Hindlimb muscle (tissue), 1 donor: ENCODE measurements around the gene GALNT9. TPM values are rescaled to one million over a fixed set of nuclear protein-coding genes. Genes with fewer than 3 reads are reported as not detected.

Experiments
- DNase-seq: peaks from one replicate; pipeline ENCODE4 v3.0.0-alpha.2; 2013
- polyA plus RNA-seq: library from polyadenylated mRNA; unstranded; fragments of 120-200 nt; gene quantifications from one replicate; pipeline ENCODE4 v1.2.1, GENCODE V29; 2013; ENCODE audit not compliant: insufficient read length

GALNT9 gene
- polyA plus RNA-seq, 1 donor = 1.5 TPM

GRCh38 chr12:132344181-132344580, 14.8 kb upstream of the GALNT9 start:
- no peak for DNase-seq

DNA sequence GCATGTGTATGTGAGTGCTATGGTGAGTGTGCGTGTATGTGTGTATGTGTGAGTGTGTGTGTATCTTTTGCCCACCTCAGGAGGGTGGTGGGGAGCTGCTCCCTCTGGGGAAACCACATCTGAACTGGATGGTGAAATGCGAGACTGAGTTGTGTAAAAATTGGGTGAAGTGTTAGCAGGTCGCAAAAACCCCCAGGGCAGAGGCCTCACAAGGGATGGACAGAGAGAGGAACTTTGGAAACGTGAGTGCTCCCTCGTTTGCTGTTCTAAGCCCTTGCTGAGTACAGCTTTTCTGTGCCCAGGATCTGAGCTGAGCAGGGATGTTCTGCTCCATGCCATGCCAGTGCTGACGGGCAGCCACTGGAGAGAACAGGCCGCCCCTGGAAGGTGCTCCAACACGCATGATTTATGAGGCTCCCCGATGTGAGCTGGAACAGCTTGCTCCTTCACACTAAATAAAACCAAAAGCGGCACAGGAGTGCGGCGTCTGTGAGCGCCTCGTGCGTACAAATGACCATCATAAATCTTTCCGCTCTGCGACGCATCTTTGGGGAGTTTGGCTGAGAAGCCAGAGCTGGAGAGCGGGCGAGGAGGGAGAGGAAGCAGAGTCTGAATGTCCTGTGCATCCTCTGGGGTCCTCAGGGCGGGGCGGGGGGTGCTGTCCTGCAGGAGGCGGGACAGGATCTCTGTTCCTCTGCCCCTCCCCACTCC, 14.1 kb upstream of the GALNT9 start:
- DNase-seq = no peak

DNA sequence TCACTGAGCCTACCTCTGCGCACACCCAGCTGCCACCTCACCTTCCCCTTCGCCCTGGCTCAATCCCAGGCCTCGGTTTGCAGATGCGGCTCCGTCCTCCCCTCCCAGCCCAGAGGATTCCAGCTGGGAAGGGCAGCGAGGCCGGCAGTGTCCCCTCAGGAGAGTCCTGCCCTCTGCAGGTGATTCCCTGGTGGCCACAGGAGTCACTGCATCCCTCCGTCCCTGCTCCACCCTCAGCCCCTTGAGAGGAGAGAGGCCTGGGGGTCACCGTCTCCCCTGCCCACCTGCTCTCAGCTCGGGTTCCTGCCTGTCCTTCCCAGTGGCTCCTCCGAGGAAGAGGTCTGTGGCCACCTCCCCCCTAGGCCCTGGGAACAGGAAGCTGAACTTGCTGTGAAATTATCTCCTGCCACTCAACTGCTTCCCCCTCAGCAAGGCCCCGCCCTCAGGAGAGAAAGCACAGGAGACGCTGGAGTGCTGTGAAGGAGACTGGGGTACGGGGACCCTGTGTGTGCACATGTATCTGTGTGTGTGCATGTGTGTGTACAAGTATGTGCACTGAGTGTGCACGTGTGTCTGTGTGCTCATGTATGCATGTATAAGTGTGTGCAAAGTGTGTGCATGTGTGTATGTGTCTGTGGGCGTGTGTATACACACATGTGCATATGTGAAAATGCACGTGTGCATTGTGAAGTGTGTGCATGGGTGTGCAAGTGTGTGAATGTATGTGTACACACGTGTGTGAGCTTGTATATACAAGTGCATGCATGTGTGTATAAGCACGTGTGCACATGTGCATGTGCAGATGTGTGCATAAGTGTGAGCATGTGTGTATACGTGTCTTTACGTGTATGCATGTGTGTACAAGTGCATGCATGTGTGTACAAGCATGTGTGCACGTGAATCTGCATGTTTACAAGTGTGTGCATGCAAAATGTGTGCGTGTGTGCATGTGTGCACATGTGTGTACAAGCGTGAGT, 13.2 kb upstream of the GALNT9 start:
- no peak for DNase-seq

DNA sequence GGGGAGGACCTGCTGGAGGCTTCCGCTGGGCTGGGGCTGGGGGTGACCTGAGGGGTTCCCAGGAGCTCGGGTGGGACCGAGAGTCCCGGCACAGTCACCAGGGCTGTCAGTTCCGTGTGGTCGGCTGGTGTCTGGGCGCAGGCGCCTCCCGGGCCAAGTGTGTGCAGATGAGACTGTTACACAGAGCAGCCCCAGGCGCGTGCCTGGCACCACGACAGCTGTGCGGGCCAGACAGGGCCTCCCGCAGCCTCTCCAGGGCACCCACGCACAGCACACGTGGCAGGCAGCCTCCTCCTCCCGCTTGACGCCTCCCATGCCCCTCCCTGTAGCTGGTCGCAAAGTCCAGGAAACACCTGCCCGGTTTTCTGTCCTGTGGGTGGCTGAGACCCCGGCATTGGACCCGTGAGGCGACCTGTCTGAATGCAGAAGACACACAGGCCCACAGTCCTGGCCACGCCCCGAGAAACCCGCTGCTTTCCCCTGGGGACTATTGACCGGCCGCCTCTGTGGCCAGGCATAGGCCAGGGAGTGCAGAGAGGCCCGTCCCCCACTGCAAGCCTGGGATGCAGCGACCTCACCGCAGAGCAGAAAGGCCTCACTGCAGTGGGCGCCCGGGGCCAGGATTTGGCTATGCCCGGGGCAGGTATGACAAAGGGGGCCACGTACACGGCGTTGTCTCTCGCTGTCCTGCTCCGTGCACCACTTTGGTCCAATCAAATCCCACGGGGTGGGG, 12.1 kb upstream of the GALNT9 start:
- no peak for DNase-seq

GRCh38 chr12:132340266-132341035, 11.1 kb upstream of the GALNT9 start:
- DNase-seq = no peak

- no peak for DNase-seq
These were observed 10.5 kb upstream of the GALNT9 start for GRCh38 chr12:132339856-132340255.

DNA sequence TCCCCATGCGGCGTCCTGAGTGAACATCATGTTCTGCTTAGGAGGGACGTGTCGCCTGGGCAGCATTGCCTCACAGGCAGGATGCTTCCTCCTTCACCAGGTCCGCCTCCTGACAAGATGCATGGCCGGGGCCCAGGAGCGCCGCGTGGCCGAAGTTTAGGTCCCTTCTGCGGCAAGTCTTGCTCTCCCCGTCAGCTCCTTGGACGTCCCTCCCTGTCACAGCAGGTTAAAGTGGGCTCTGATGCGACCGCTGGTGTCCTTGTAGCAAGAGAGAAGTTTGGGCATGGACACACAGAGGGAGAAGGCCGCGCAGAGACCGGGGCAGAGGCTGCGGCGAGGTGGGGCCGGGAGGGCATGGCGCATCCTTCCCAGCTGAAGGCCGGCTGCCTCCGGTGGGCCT, 9.4 kb upstream of the GALNT9 start:
- no peak for DNase-seq

DNA sequence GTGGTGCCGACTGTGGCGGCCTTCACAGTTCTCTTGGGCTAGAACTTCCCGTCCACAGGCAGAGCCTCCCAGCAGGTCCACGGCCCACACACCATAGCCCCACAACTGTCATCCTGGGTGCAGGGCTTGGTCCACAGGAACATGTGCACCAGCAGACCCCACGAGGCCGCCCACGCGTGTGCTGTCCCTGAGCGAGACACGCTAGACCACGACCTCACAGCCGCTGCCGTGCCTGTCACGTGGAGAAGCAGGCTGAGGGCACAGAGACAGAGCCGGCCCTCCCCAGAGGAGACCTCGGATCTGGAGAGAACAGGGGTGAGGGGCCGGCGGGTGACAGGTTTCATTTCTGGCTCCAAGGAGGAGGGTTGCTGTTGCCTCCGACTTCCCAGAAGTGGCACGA, 8.9 kb upstream of the GALNT9 start:
- DNase-seq = no peak

- DNase-seq = no peak
These were observed 8.2 kb upstream of the GALNT9 start for GRCh38 chr12:132337557-132337956.

GRCh38 chr12:132336451-132337413, 7.3 kb upstream of the GALNT9 start:
- DNase-seq = no peak

DNA sequence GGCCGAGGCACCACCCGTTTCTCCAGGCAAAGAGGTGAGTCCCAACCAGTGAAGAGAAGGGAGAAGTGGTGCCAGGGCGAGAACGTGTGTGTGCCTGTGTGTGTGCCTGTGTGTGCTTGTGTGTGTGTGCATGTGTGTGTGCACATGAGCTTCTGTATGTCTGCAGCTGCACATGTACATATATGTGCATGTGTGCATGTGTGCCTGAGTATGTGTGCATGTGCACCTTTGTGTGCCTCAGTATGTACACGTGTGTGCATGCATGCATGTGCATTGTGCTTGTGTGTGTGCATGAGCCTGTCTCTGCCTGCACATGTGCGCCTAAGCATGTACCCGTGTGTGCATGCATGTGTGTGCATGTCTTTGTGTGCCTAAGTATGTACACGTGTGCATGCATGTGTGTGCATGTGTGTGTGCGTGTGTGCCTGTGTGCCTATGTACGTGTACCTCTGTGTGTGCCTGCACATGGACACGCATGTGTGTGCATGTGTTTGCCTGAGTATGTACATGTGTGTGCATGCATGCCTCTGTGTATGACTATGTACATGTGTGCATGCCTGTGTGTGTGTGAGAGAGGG, 5.9 kb upstream of the GALNT9 start:
- DNase-seq = no peak

DNA sequence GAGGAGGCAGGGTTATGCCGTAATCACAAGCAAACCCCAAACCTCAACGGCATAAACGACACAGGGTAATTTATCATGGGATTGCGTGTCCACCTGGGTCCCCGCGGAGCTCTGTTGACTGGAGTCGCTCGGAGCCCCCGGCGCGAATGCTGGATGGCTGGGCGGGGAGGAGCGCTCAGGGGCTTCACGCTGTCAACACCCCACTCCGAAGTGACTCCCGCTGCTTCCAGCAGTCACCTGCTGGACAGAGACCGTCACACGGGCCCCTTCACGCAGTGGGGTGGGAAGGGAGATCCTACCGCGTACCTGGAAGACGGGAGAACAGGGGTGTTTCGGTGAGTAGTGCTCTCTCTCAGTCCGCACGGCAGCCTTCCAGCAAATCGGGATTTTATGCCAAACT, 4.4 kb upstream of the GALNT9 start:
- no peak for DNase-seq

DNA sequence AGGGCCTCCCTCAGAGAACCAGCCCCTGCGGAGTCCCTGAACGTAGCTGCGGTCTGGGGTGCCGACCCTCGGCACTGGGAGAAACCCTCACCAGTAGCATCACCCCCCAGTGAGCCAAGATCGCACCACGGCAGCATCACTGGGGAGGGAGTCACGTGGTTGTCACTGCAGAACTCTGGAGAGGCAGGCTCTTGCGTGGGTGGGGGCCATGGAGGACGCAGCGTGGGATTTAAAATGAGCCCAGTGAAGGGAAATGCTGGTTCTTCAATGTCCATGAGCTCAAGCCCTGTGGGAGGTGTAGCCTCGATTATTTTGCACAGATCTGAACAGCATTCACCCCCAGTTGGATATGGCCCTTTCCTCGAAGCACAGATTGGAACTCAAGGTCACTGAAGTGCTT, 3.9 kb upstream of the GALNT9 start:
- no peak for DNase-seq

GRCh38 chr12:132330549-132330881, 1.1 kb upstream of the GALNT9 start:
- no peak for DNase-seq

GRCh38 chr12:132329720-132330548, 545 bp upstream of the GALNT9 start:
- no peak for DNase-seq

- DNase-seq = no peak
These were observed 933 bp downstream of the GALNT9 start for GRCh38 chr12:132328282-132329029.

DNA sequence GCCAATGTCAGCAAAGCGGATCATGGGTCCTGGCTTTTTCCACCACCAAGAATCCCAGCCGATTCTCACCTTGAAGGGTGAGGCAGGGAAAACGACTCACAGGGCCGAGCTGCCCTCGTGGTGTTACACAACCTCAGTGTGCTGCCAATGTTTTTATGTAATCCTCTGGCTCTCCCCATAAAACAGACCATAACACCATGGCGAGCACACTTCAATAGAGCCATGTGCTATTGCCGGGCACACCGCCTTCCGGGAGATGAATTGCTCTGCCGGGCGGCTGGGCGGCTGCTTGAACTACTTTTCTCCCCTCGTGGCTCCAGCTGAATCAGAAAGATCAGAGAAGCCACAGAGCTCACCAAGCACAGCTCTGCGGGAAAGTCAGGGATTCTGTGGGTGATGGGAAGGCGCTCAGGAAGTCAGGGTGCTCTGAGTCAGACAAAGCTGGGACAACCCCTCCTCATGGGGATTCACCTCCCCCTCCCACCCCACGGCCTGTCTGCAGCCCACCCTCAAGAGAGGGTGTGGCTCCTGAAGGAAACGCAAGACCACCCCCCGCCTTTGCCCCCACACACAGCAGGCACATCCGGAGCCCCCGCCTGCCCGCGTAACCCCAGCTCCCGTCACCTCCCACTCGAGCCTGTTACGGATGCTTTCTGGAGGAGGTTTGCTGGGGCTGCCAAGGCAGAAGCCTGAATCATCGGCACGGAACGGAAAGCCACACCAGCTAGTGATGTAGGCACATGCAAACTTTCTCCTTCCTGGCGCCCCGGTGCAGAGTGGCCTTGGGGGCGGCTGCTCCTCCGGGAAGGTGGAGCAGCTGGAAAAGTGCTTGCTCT, 1.8 kb downstream of the GALNT9 start:
- DNase-seq = no peak

GRCh38 chr12:132326646-132327045, 2.7 kb downstream of the GALNT9 start:
- no peak for DNase-seq
